ENCODE data around the gene KCTD13. TPM values are rescaled to one million over a fixed set of nuclear protein-coding genes. Genes with fewer than 3 reads are reported as not detected.

KCTD13 gene
- total and polyA plus RNA-seq, 4 donors: 2.7 to 13.1 (median 3.7) TPM

DNA sequence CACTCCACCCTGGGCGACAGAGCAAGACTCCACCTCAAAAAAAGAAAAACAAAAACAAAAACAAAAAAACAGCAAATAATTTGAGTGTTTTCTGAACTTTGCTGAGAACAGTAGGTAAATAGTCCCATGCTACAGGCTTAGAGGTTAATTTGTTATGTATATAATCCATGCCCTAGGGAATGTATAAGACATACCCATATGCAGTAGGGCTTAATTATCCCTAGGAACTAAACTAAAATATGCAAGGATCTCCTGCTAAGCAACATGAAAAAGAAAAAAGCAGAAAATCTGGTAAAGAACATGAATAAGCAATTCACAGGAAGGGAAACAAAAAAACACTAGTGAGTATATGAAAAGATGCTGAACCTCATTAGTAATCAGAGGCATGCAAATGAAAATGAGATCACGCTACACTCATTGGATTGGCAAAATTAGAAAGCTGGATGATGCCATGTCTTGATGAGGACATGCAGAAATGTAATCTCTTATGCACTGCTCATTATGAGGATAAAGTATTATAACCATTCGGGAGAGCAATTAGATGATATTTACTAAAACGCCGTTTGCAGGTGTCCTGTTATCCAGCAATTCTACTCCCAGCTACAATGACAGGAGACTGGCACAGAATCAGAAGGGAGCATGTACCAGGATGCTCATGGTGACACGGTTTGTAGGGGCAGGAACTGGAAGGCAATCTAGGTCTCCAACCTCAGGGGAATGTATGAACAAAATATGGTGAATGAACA, 5.6 kb downstream of the KCTD13 start:
- peaks cover 4 to 8% (median 7%) of the 10 kb centered on the region in 4 donors for H3K4me1 ChIP-seq (ENCODE audit: control insufficient read depth in 4 of 4, insufficient read depth in 4 of 4, low read length in 3 of 4)
- H3K4me3 ChIP-seq (ENCODE audit: low read depth in 1 of 3, low read length in 3 of 3): no peak overlapping the region
- no peak overlapping the region for H3K27ac ChIP-seq (ENCODE audit: low read depth in 1 of 2, low read length in 2 of 2)
- no peak overlapping the region for H3K9ac ChIP-seq (ENCODE audit: low read depth in 1 of 2, low read length in 2 of 2)
- no peaks in the 10 kb centered on the region for H3K9me3 ChIP-seq (ENCODE audit: control insufficient read depth in 4 of 4, low read length in 3 of 4)
- TF ChIP-seq, protein P1, sequence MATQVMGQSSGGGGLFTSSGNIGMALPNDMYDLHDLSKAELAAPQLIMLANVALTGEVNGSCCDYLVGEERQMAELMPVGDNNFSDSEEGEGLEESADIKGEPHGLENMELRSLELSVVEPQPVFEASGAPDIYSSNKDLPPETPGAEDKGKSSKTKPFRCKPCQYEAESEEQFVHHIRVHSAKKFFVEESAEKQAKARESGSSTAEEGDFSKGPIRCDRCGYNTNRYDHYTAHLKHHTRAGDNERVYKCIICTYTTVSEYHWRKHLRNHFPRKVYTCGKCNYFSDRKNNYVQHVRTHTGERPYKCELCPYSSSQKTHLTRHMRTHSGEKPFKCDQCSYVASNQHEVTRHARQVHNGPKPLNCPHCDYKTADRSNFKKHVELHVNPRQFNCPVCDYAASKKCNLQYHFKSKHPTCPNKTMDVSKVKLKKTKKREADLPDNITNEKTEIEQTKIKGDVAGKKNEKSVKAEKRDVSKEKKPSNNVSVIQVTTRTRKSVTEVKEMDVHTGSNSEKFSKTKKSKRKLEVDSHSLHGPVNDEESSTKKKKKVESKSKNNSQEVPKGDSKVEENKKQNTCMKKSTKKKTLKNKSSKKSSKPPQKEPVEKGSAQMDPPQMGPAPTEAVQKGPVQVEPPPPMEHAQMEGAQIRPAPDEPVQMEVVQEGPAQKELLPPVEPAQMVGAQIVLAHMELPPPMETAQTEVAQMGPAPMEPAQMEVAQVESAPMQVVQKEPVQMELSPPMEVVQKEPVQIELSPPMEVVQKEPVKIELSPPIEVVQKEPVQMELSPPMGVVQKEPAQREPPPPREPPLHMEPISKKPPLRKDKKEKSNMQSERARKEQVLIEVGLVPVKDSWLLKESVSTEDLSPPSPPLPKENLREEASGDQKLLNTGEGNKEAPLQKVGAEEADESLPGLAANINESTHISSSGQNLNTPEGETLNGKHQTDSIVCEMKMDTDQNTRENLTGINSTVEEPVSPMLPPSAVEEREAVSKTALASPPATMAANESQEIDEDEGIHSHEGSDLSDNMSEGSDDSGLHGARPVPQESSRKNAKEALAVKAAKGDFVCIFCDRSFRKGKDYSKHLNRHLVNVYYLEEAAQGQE (IDR thresholded peaks at IDR 0.05): no peak
- TF ChIP-seq YY1 (IDR thresholded peaks at IDR 0.05) (no peak), HNF4A (conservative IDR thresholded peaks at IDR 0.05) (no peak), FOXA1 (IDR thresholded peaks at IDR 0.05) (no peak), RAD21 (IDR thresholded peaks at IDR 0.05) (no peak), GABPA (IDR thresholded peaks at IDR 0.05 in 1 of 2, conservative IDR thresholded peaks at IDR 0.05 in 1 of 2) (no peak), HNF4G (IDR thresholded peaks at IDR 0.05) (no peak), TAF1 (conservative IDR thresholded peaks at IDR 0.05) (no peak), FOXA2 (IDR thresholded peaks at IDR 0.05) (no peak), RXRA (IDR thresholded peaks at IDR 0.05) (no peak), NR2F2 (IDR thresholded peaks at IDR 0.05) (no peak), EGR1 (IDR thresholded peaks at IDR 0.05; ENCODE audit: low read depth in 2 of 2) (no peak), SP1 (IDR thresholded peaks at IDR 0.05) (no peak), JUND (IDR thresholded peaks at IDR 0.05) (no peak)
- TF ChIP-seq, protein P2, sequence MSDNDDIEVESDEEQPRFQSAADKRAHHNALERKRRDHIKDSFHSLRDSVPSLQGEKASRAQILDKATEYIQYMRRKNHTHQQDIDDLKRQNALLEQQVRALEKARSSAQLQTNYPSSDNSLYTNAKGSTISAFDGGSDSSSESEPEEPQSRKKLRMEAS (IDR thresholded peaks at IDR 0.05): no peak
- TF ChIP-seq, protein P3, sequence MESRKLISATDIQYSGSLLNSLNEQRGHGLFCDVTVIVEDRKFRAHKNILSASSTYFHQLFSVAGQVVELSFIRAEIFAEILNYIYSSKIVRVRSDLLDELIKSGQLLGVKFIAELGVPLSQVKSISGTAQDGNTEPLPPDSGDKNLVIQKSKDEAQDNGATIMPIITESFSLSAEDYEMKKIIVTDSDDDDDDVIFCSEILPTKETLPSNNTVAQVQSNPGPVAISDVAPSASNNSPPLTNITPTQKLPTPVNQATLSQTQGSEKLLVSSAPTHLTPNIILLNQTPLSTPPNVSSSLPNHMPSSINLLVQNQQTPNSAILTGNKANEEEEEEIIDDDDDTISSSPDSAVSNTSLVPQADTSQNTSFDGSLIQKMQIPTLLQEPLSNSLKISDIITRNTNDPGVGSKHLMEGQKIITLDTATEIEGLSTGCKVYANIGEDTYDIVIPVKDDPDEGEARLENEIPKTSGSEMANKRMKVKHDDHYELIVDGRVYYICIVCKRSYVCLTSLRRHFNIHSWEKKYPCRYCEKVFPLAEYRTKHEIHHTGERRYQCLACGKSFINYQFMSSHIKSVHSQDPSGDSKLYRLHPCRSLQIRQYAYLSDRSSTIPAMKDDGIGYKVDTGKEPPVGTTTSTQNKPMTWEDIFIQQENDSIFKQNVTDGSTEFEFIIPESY (IDR thresholded peaks at IDR 0.05): no peak
- TF ChIP-seq, protein P4, sequence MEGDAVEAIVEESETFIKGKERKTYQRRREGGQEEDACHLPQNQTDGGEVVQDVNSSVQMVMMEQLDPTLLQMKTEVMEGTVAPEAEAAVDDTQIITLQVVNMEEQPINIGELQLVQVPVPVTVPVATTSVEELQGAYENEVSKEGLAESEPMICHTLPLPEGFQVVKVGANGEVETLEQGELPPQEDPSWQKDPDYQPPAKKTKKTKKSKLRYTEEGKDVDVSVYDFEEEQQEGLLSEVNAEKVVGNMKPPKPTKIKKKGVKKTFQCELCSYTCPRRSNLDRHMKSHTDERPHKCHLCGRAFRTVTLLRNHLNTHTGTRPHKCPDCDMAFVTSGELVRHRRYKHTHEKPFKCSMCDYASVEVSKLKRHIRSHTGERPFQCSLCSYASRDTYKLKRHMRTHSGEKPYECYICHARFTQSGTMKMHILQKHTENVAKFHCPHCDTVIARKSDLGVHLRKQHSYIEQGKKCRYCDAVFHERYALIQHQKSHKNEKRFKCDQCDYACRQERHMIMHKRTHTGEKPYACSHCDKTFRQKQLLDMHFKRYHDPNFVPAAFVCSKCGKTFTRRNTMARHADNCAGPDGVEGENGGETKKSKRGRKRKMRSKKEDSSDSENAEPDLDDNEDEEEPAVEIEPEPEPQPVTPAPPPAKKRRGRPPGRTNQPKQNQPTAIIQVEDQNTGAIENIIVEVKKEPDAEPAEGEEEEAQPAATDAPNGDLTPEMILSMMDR (IDR thresholded peaks at IDR 0.05; ENCODE audit: low read depth, low read length, missing input control): no peak
- TF ChIP-seq, protein P5, sequence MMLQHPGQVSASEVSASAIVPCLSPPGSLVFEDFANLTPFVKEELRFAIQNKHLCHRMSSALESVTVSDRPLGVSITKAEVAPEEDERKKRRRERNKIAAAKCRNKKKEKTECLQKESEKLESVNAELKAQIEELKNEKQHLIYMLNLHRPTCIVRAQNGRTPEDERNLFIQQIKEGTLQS (IDR thresholded peaks at IDR 0.05): no peak
- 93% methylated on average over 6 of the region's 6 CpGs for WGBS
- DNase-seq (ENCODE audit: low spot score): no peak
- no peaks in the 10 kb centered on the region for H3K27me3 ChIP-seq (ENCODE audit: control insufficient read depth in 4 of 4, insufficient read depth in 4 of 4, low read length in 3 of 4)
- peaks cover 6 to 23% (median 16%) of the 10 kb centered on the region in 4 donors for H3K36me3 ChIP-seq (ENCODE audit: control insufficient read depth in 4 of 4, insufficient read depth in 3 of 4, low read depth in 1 of 4, low read length in 3 of 4)
